ENCODE results near the gene TBC1D26.
"Not testable (repeated sequence)": the region's sequence is repeated elsewhere in the genome, so short reads cannot be mapped to it uniquely, and the experiment has no call there.

Gene TBC1D26

GRCh38 chr17:15783461-15783860 is 51.4 kb downstream of the TBC1D26 start:
- H3K36me3 ChIP-seq (ENCODE audit: insufficient read depth): no peaks in the 10 kb centered on the region
- H4K20me1 ChIP-seq (ENCODE audit: insufficient read depth): no peaks in the 10 kb centered on the region
- no peak overlapping the region for H2AFZ ChIP-seq (ENCODE audit: low read depth)
- H3K4me3 ChIP-seq (IDR thresholded peaks at IDR 0.05; ENCODE audit: insufficient read depth, low read depth, low read length): no peak overlapping the region
- H3K27me3 ChIP-seq (ENCODE audit: insufficient read depth, low read depth): no peaks in the 10 kb centered on the region
- H3K79me2 ChIP-seq (ENCODE audit: insufficient read depth, low read depth): no peaks in the 10 kb centered on the region
- H3K27ac ChIP-seq: no peak overlapping the region
- H3K4me2 ChIP-seq: no peak overlapping the region
- TF ChIP-seq CTCF (conservative IDR thresholded peaks at IDR 0.05; ENCODE audit: low read depth, low read length): no peak
- H3K9ac ChIP-seq: no peak overlapping the region
- H3K4me1 ChIP-seq (ENCODE audit: low read depth, poor library complexity, severe bottlenecking): no peaks in the 10 kb centered on the region

GRCh38 chr17:15784351-15784750 is 52.3 kb downstream of the TBC1D26 start:
- not testable (repeated sequence) for H3K4me1 ChIP-seq (ENCODE audit: low read depth, poor library complexity, severe bottlenecking); H3K4me3 ChIP-seq (IDR thresholded peaks at IDR 0.05; ENCODE audit: insufficient read depth, low read depth, low read length); H3K79me2 ChIP-seq (ENCODE audit: insufficient read depth, low read depth); H3K9ac ChIP-seq; H3K27ac ChIP-seq; H3K36me3 ChIP-seq (ENCODE audit: insufficient read depth); H3K4me2 ChIP-seq; H2AFZ ChIP-seq (ENCODE audit: low read depth); H4K20me1 ChIP-seq (ENCODE audit: insufficient read depth); H3K27me3 ChIP-seq (ENCODE audit: insufficient read depth, low read depth)

- not testable (repeated sequence) for H3K36me3 ChIP-seq (ENCODE audit: insufficient read depth); H3K79me2 ChIP-seq (ENCODE audit: insufficient read depth, low read depth); H3K4me1 ChIP-seq (ENCODE audit: low read depth, poor library complexity, severe bottlenecking); H4K20me1 ChIP-seq (ENCODE audit: insufficient read depth); H3K27ac ChIP-seq; H3K9ac ChIP-seq; H3K4me2 ChIP-seq; H3K4me3 ChIP-seq (IDR thresholded peaks at IDR 0.05; ENCODE audit: insufficient read depth, low read depth, low read length); H3K27me3 ChIP-seq (ENCODE audit: insufficient read depth, low read depth); H2AFZ ChIP-seq (ENCODE audit: low read depth)
These were observed 55.4 kb downstream of the TBC1D26 start for GRCh38 chr17:15787363-15788075.

GRCh38 chr17:15788365-15788764 is 56.3 kb downstream of the TBC1D26 start:
- H3K79me2 ChIP-seq (ENCODE audit: insufficient read depth, low read depth); H2AFZ ChIP-seq (ENCODE audit: low read depth); H3K4me3 ChIP-seq (IDR thresholded peaks at IDR 0.05; ENCODE audit: insufficient read depth, low read depth, low read length); H3K27me3 ChIP-seq (ENCODE audit: insufficient read depth, low read depth); H4K20me1 ChIP-seq (ENCODE audit: insufficient read depth); H3K27ac ChIP-seq; H3K36me3 ChIP-seq (ENCODE audit: insufficient read depth); H3K9ac ChIP-seq; H3K4me1 ChIP-seq (ENCODE audit: low read depth, poor library complexity, severe bottlenecking); H3K4me2 ChIP-seq: not testable (repeated sequence)
